ENCODE measurements around the gene NOB1.
A peak's percentile ranks its signal among the peaks of the same experiment; 100 is the strongest.

Gene NOB1

GRCh38 chr16:69718111-69718764 lies 36.5 kb downstream of the NOB1 start:
- no peak for DNase-seq

- no peak for DNase-seq
Measured at GRCh38 chr16:69717066-69717465, 37.7 kb downstream of the NOB1 start.

- no peak for DNase-seq
Measured at GRCh38 chr16:69712914-69713581, 41.7 kb downstream of the NOB1 start.

DNA sequence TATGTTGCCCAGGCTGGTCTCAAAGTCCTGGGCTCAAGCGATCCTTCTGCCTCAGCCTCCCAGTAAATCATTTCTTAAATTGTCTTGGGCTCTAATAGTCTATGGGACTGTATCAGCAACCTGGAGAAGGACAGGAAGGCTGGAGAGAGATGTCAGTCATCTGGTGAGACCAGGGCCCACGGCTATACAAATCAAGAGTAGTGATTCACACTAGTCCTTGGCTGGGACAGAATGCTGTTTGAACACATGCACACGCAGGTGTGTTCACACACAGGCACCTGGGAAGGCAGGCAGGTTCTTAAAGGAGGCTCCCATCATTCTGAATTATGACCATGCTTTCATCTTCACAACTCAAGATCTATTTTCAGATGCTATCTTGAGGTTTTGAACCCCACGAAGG lies 42.4 kb downstream of the NOB1 start:
- DNase-seq, result no peak

- DNase-seq, result no peak
Measured at GRCh38 chr16:69711115-69711740, 43.5 kb downstream of the NOB1 start.

DNA sequence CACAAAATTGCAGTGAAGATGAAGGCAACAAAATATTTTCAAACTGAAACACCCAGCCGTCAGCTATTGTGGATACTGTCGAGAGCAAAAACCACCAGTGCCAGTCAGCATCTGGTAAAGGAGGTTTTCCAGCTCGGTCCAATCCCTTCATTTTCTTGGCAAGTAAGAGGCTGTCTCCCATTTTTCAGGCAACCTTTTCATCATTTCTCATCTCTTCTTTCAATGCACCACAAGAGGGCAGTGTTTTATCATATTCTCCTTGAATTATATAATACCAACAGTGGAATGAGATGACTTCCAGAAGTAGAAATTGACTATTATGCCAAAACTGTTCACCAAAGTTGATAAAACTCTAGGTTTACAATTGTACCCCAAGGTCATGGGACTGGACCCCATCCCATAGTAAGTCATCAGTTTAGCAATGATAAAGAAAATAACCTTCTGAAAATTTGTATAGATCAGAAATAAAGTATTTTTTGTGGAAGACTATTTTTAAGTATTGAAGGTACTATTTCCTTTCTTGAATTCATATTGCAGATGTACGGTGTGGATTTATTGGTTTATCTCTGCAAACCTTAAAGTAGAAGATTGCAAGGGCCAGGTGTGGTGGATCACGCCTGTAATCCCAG lies 45.2 kb downstream of the NOB1 start:
- peak; percentile 45 for DNase-seq

GRCh38 chr16:69707920-69708683 lies 46.6 kb downstream of the NOB1 start:
- DNase-seq, result no peak

DNA sequence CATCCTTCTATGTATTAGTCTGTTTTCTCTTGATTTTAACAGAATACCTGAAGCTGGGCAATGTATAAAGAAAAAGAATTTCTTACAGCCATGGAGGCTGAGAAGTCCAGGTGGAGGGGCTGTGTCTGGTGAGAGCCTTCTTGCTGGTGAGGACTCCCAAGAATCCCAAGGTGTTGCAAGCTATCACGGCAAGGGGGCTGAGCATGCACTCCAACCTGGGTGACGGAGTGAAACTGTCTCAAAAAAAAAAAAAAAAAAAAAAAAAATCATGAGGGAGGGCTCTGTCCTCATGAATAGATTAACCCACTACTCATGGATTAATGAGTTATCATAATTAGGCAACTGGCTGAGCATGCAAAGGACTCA lies 47.8 kb downstream of the NOB1 start:
- DNase-seq, result no peak

- DNase-seq, result no peak
Measured at GRCh38 chr16:69706256-69706974, 48.3 kb downstream of the NOB1 start.

- no peak for DNase-seq
Measured at GRCh38 chr16:69703638-69704037, 51.1 kb downstream of the NOB1 start.

GRCh38 chr16:69701866-69702265 lies 52.9 kb downstream of the NOB1 start:
- DNase-seq, result no peak

DNA sequence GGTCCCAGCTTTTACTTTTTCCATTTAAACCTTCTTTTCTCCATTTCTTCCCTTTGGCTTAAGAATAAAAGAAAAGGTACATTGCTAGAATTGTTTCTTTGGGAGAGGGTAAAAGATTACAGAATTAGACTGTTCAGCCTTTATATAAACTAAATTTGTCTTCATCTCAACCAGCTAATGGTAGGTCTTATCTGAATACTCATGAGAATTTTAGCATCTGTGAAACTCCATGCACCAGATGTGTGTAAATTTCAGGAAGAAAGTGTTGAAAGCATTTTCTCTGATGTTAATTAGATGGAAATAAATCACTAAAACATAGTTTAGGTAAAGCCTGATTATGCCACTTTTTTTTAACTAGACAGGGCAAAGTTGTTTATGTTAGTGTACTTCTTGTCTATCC lies 53.3 kb downstream of the NOB1 start:
- DNase-seq, result no peak

GRCh38 chr16:69699915-69700314 lies 54.8 kb downstream of the NOB1 start:
- no peak for DNase-seq

DNA sequence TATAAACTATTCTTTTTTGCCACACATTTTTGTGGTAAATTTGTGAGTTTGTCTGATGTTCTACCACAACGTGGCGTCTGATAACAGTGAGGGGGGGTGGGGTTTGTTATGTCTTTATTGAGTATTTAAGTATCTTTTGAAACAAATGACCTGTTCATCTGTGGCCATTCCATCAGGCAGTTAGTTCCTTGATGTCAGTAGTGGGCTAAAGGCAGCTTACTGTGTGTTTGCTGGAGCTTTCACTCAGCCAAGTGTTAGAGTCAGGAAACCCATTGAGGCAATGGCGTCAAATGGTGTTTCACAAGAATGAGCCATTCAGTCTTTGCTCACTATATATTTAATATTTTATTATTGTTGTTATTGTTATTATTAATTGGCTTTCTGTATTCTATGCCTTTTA lies 56.3 kb downstream of the NOB1 start:
- DNase-seq, result no peak

GRCh38 chr16:69693916-69694315 lies 60.8 kb downstream of the NOB1 start:
- no peak for DNase-seq

DNA sequence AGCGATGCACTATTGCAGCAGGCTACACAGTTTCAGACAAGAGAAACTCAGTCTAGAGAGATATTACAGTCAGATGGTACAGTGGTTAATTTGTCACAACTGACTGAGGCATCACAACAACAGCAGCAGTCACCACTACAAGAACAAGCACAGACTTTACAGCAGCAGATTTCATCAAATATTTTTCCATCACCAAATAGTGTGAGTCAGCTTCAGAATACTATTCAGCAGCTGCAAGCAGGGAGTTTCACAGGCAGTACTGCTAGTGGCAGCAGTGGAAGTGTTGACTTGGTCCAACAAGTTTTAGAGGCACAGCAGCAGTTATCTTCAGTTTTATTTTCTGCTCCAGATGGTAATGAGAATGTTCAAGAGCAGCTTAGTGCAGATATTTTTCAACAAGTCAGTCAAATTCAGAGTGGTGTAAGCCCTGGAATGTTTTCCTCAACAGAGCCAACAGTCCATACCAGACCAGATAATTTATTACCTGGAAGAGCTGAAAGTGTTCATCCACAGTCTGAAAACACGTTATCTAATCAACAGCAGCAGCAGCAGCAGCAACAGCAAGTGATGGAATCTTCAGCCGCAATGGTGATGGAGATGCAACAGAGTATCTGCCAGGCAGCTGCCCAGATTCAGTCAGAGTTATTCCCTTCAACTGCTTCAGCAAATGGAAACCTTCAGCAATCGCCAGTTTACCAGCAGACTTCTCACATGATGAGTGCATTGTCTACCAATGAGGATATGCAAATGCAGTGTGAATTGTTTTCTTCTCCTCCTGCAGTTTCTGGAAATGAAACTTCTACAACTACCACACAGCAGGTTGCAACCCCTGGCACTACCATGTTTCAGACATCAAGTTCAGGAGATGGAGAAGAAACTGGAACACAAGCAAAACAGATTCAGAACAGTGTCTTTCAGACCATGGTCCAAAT lies 62.5 kb downstream of the NOB1 start:
- no peak for DNase-seq

Data from NCI-H748 treated with DMSO at 0.1 percent for 48 hours (cell line).